ENCODE measurements around the gene RFX4. TPM values are rescaled to one million over a fixed set of nuclear protein-coding genes. Genes with fewer than 3 reads are reported as not detected.
A peak's percentile ranks its signal among the peaks of the same experiment; 100 is the strongest.

The RFX4 gene
- total RNA-seq, 1 donor from 2014 or later = not detected

DNA sequence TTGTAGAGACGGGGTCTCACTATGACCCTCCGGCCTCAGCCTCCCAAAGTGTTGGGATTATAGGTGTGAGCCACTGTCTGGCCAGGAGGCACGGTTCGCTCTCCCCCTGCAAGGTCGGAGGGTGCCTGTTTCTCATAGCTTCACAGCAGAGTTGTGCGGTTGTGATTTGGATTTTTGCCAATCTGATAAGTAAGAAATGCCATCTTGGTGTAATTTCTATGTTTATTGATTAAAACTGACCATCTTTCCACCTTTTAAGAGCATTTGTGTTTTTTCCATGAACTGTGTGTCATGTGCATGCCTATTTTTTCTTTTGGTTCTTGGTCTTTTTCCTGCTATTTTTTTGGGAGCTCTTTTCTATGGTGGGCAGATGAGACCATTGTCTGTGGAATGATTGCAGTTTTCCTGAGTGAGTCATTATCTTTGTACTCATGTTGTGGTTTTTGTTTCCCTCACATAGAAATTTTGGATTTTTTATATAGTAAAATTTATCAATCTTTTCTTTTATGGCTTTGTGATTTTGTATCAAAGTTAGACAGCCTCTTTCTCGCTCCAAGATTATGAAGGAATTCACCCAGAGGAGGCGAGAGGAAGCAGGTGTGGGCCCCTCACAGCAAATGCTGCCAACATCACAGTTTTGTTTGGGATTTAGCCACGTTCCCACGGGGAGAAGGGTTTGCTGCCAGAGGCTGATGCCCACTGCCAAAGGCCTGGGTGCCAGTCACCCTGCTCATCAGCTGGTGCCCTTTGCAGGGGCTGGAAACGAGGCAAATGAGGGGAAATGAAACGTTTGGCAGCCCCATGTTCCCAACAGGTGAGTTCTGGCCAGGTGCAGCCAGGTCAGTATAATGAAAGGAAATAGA, 47.2 kb downstream of the RFX4 start:
- Mint-ChIP-seq H3K27ac (no peak overlapping the region), H3K9me3 (ENCODE audit: low read depth) (no peaks in the 10 kb centered on the region), H3K4me3 (ENCODE audit: low read depth) (no peak overlapping the region), H3K4me1 (ENCODE audit: low read depth) (peaks cover 3% of the 10 kb centered on the region), H3K36me3 (ENCODE audit: insufficient read depth) (no peaks in the 10 kb centered on the region), H3K27me3 (peaks cover 11% of the 10 kb centered on the region)
- TF ChIP-seq, protein P1, sequence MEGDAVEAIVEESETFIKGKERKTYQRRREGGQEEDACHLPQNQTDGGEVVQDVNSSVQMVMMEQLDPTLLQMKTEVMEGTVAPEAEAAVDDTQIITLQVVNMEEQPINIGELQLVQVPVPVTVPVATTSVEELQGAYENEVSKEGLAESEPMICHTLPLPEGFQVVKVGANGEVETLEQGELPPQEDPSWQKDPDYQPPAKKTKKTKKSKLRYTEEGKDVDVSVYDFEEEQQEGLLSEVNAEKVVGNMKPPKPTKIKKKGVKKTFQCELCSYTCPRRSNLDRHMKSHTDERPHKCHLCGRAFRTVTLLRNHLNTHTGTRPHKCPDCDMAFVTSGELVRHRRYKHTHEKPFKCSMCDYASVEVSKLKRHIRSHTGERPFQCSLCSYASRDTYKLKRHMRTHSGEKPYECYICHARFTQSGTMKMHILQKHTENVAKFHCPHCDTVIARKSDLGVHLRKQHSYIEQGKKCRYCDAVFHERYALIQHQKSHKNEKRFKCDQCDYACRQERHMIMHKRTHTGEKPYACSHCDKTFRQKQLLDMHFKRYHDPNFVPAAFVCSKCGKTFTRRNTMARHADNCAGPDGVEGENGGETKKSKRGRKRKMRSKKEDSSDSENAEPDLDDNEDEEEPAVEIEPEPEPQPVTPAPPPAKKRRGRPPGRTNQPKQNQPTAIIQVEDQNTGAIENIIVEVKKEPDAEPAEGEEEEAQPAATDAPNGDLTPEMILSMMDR (IDR thresholded peaks at IDR 0.05; ENCODE audit: unreplicated experiment) = no peak
- no peak for DNase-seq (ENCODE audit: low spot score, unreplicated experiment)

DNA sequence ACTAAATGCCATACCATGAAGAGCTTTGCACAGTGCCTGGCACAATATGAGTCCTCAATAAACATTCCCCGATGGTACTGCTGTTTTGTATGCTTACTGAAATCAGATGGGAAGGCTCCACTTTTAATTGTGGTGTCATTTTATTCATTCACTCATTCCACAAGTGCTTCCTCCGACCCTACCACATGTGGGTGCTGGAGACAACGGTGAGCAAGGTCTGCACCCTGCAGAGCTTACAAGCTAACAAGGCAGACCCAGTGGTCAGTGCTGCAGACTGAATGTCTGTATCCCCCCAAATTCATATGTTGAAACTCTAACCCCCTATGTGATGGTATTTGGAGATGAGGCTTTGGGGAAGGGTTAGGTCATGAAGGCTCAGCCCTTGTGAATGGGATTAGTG, 48.3 kb downstream of the RFX4 start:
- H3K4me3 Mint-ChIP-seq (ENCODE audit: low read depth) = no peak overlapping the region

DNA sequence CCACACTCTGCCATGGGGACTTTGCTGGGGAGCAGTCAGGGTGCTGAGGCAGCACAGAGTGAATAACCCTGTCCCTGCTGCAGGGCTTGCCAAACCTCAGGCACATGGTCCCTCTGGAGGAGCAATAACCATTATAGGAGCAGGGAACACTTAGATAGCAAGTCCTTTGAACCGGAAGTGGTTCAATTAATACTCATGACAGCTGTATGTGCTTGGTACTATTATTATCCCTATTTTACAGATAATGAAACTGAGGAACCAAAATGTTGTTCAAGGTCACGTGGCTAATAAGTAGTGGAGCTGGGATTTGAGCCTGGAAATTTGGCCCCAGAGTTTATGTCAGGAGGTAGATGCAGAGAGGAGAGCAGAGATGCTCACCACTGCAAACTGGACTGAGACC, 49.0 kb downstream of the RFX4 start:
- no peak for DNase-seq (ENCODE audit: low spot score, unreplicated experiment)
- TF ChIP-seq, protein P1 (IDR thresholded peaks at IDR 0.05; ENCODE audit: unreplicated experiment) = no peak
- Mint-ChIP-seq H3K27ac (no peak overlapping the region), H3K9me3 (ENCODE audit: low read depth) (no peaks in the 10 kb centered on the region), H3K4me3 (ENCODE audit: low read depth) (no peak overlapping the region), H3K36me3 (ENCODE audit: insufficient read depth) (no peaks in the 10 kb centered on the region), H3K27me3 (peaks cover 12% of the 10 kb centered on the region), H3K4me1 (ENCODE audit: low read depth) (peaks cover 3% of the 10 kb centered on the region)

More for the DNA sequence above, 48.3 kb downstream of the RFX4 start:
- peaks cover 12% of the 10 kb centered on the region for H3K27me3 Mint-ChIP-seq
- peaks cover 3% of the 10 kb centered on the region for H3K4me1 Mint-ChIP-seq (ENCODE audit: low read depth)
- no peaks in the 10 kb centered on the region for H3K36me3 Mint-ChIP-seq (ENCODE audit: insufficient read depth)
- H3K9me3 Mint-ChIP-seq (ENCODE audit: low read depth) = no peaks in the 10 kb centered on the region
- TF ChIP-seq, protein P1 (IDR thresholded peaks at IDR 0.05; ENCODE audit: unreplicated experiment) = no peak
- no peak for DNase-seq (ENCODE audit: low spot score, unreplicated experiment)
- no peak overlapping the region for H3K27ac Mint-ChIP-seq

DNA sequence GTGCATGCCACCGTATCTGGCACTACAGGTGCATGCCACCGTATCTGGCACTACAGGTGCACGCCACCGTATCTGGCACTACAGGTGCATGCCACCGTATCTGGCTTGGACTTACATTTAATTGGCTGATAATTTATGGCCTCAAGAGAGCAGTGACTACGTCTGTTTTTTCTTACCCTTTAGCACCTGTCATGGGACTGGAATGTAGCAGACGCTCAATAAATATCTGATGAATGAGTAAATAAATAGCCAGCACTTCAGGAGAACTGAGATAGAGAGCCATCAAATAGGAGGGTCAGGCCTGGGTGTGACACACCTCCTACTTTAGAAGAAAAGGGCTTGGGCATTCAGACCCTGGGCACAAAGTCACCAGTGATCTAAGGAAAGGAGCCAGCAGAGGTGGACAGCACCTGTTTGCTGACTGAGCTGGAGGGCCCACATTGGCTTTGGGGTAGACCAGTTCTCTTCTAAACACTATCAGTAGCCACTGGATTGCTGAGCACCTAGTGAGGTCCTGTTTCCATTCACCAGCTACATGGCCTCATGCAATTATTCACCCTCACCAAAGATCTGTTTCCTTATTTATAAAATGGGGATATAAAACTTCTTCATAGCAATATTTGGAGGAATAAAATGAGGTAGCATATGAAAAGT, 50.1 kb downstream of the RFX4 start:
- DNase-seq (ENCODE audit: low spot score, unreplicated experiment) = no peak
- TF ChIP-seq, protein P1 (IDR thresholded peaks at IDR 0.05; ENCODE audit: unreplicated experiment) = no peak
- peak overlapping the region; percentile 45 for H3K27ac Mint-ChIP-seq
- peaks cover 12% of the 10 kb centered on the region for H3K27me3 Mint-ChIP-seq
- H3K4me3 Mint-ChIP-seq (ENCODE audit: low read depth) = no peak overlapping the region
- H3K4me1 Mint-ChIP-seq (ENCODE audit: low read depth) = peaks cover 3% of the 10 kb centered on the region
- H3K36me3 Mint-ChIP-seq (ENCODE audit: insufficient read depth) = no peaks in the 10 kb centered on the region
- H3K9me3 Mint-ChIP-seq (ENCODE audit: low read depth) = no peaks in the 10 kb centered on the region

DNA sequence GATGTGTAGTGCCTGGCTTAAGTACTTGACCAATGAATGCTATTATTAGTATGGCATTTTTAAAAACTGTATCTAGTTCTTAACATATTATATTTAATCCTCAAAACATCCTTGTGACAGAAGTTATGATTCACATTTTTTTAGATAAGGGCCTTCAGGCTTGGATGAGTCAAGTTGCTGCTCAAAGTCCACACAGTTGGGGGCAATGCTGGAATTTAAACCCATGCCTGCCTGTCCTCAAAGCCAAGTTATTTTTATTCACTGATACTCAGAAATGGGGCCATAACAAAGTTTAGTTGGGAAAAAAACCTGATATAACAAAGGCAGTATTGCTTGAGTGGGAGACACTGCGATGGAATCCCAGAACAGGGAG, 50.6 kb downstream of the RFX4 start:
- H3K9me3 Mint-ChIP-seq (ENCODE audit: low read depth) = no peaks in the 10 kb centered on the region
- no peak overlapping the region for H3K4me3 Mint-ChIP-seq (ENCODE audit: low read depth)
- no peak overlapping the region for H3K27ac Mint-ChIP-seq
- TF ChIP-seq, protein P1 (IDR thresholded peaks at IDR 0.05; ENCODE audit: unreplicated experiment) = no peak
- no peak for DNase-seq (ENCODE audit: low spot score, unreplicated experiment)
- no peaks in the 10 kb centered on the region for H3K36me3 Mint-ChIP-seq (ENCODE audit: insufficient read depth)
- H3K27me3 Mint-ChIP-seq = peaks cover 12% of the 10 kb centered on the region
- peaks cover 3% of the 10 kb centered on the region for H3K4me1 Mint-ChIP-seq (ENCODE audit: low read depth)

Data from progenitor cell of endocrine pancreas (in vitro differentiated cells).